ENCODE data around the gene PROCA1. TPM values are rescaled to one million over a fixed set of nuclear protein-coding genes. Genes with fewer than 3 reads are reported as not detected.

Gene PROCA1
- polyA plus RNA-seq, 3 donors: 0.31 to 8.9 (median 0.78) TPM

- no peak overlapping the region for H3K27ac ChIP-seq (ENCODE audit: low read depth in 1 of 2, low read length in 2 of 2)
- H3K27me3 ChIP-seq (ENCODE audit: control insufficient read depth in 2 of 2, insufficient read depth in 2 of 2, low read length in 2 of 2): no peaks in the 10 kb centered on the region
- H3K4me3 ChIP-seq (replicated peaks in 1 of 3; ENCODE audit: low read depth in 2 of 3, low read length in 3 of 3): no peak overlapping the region
- intact Hi-C loops (cut with micrococcal nuclease): no loop called here
- TF ChIP-seq CTCF (IDR thresholded peaks at IDR 0.05): no peak
- no peak for DNase-seq
- no peaks in the 10 kb centered on the region for H3K9me3 ChIP-seq (replicated peaks in 1 of 2; ENCODE audit: control insufficient read depth in 1 of 2, insufficient read depth in 1 of 2, low read length in 2 of 2)
- Mint-ChIP-seq H3K4me3 (no peak overlapping the region), H3K4me1 (no peaks in the 10 kb centered on the region), H3K27me3 (ENCODE audit: low read depth in 3 of 3) (peaks cover 0 to 2% (median 1%) of the 10 kb centered on the region in 3 donors), H3K27ac (no peak overlapping the region), H3K36me3 (peaks cover 77 to 99% of the 10 kb centered on the region in 2 donors), H3K9me3 (no peaks in the 10 kb centered on the region)
- H3K4me2 ChIP-seq (replicated peaks; ENCODE audit: extremely low read depth, low read length, poor library complexity, severe bottlenecking): no peak overlapping the region
- no peak overlapping the region for H3K9ac ChIP-seq (ENCODE audit: insufficient read depth, low read length, poor library complexity, severe bottlenecking)
- no peaks in the 10 kb centered on the region for H3K79me2 ChIP-seq (ENCODE audit: insufficient read depth, low read length)
- peaks cover 13% of the 10 kb centered on the region for H4K20me1 ChIP-seq (ENCODE audit: insufficient read depth, low read length)
- H2AFZ ChIP-seq (ENCODE audit: insufficient read depth, low read depth, low read length, poor library complexity, severe bottlenecking): no peak overlapping the region
- no peaks in the 10 kb centered on the region for H3K4me1 ChIP-seq (ENCODE audit: control insufficient read depth in 1 of 2, insufficient read depth in 2 of 2, low read length in 2 of 2)
- WGBS (ENCODE audit: insufficient coverage): 100% methylated on average over 1 of the region's 3 CpGs
- H3K36me3 ChIP-seq (replicated peaks in 1 of 2; ENCODE audit: control insufficient read depth in 1 of 2, insufficient read depth in 2 of 2, low read length in 2 of 2): peaks cover 97 to 100% of the 10 kb centered on the region in 2 donors
These were observed 36.2 kb downstream of the PROCA1 start for GRCh38 chr17:28675490-28675889.

- Histone ChIP-seq H3K27ac (ENCODE audit: low read depth in 1 of 2, low read length in 2 of 2) (no peak overlapping the region), H2AFZ (ENCODE audit: insufficient read depth, low read depth, low read length, poor library complexity, severe bottlenecking) (no peak overlapping the region), H3K36me3 (replicated peaks in 1 of 2; ENCODE audit: control insufficient read depth in 1 of 2, insufficient read depth in 2 of 2, low read length in 2 of 2) (peaks cover 65 to 91% of the 10 kb centered on the region in 2 donors), H3K9ac (ENCODE audit: insufficient read depth, low read length, poor library complexity, severe bottlenecking) (no peak overlapping the region), H3K79me2 (ENCODE audit: insufficient read depth, low read length) (peaks cover 41% of the 10 kb centered on the region), H3K9me3 (replicated peaks in 1 of 2; ENCODE audit: control insufficient read depth in 1 of 2, insufficient read depth in 1 of 2, low read length in 2 of 2) (no peaks in the 10 kb centered on the region), H3K4me3 (replicated peaks in 1 of 3; ENCODE audit: low read depth in 2 of 3, low read length in 3 of 3) (no peak overlapping the region), H3K4me2 (replicated peaks; ENCODE audit: extremely low read depth, low read length, poor library complexity, severe bottlenecking) (no peak overlapping the region), H4K20me1 (ENCODE audit: insufficient read depth, low read length) (peaks cover 62% of the 10 kb centered on the region), H3K27me3 (ENCODE audit: control insufficient read depth in 2 of 2, insufficient read depth in 2 of 2, low read length in 2 of 2) (no peaks in the 10 kb centered on the region), H3K4me1 (ENCODE audit: control insufficient read depth in 1 of 2, insufficient read depth in 2 of 2, low read length in 2 of 2) (no peaks in the 10 kb centered on the region)
- H3K27ac Mint-ChIP-seq: no peak overlapping the region
- peaks cover 0 to 1% (median 0%) of the 10 kb centered on the region in 3 donors for H3K27me3 Mint-ChIP-seq (ENCODE audit: low read depth in 3 of 3)
- WGBS (ENCODE audit: insufficient coverage): no CpG with 5 or more reads among the region's 1 CpG
- intact Hi-C loops (cut with micrococcal nuclease): no loop called here
- H3K9me3 Mint-ChIP-seq: no peaks in the 10 kb centered on the region
- H3K4me3 Mint-ChIP-seq: no peak overlapping the region
- no peak for DNase-seq
- peaks cover 63% of the 10 kb centered on the region in 2 donors for H3K36me3 Mint-ChIP-seq
- H3K4me1 Mint-ChIP-seq: peaks cover 7% of the 10 kb centered on the region
- no peak for TF ChIP-seq CTCF (IDR thresholded peaks at IDR 0.05)
These were observed 41.8 kb downstream of the PROCA1 start for GRCh38 chr17:28669918-28670317.

Data from CD14-positive monocyte (primary cell).